Neural progenitor cell (in vitro differentiated cells): ENCODE data around the gene REELD1. TPM values are rescaled to one million over a fixed set of nuclear protein-coding genes. Genes with fewer than 3 reads are reported as not detected.

Experiments used
- DNase-seq: peaks from one replicate; pipeline ENCODE4 v3.0.0-alpha.2; 2016; ENCODE audit warnings: low spot score
- H2AFZ ChIP-seq: fragments of 200-600 bp; sonication (generic); replicated peaks from 2 replicates; pipeline ENCODE4 v1.6.1; 2016; ENCODE audit warnings: antibody characterized with exemption
- H3F3A ChIP-seq: fragments of 200-600 bp; sonication (generic); 2 replicates; pipeline ENCODE4 v1.6.1; 2016; ENCODE audit warnings: antibody characterized with exemption, low read depth
- H3K27ac ChIP-seq: fragments of 200-600 bp; sonication (generic); 2 replicates; pipeline ENCODE4 v1.5.1; 2016; ENCODE audit warnings: mild to moderate bottlenecking
- H3K27me3 ChIP-seq: fragments of 200-600 bp; sonication (generic); 2 replicates; pipeline ENCODE4 v1.6.1; 2016; ENCODE audit warnings: mild to moderate bottlenecking, moderate library complexity
- H3K36me3 ChIP-seq: fragments of 200-600 bp; sonication (generic); 2 replicates; pipeline ENCODE4 v1.5.1; 2016
- H3K4me1 ChIP-seq: fragments of 200-600 bp; sonication (generic); 2 replicates; pipeline ENCODE4 v1.6.1; 2016; ENCODE audit warnings: mixed run types
- H3K4me2 ChIP-seq: fragments of 200-600 bp; sonication (generic); 2 replicates; pipeline ENCODE4 v1.6.1; 2016
- H3K4me3 ChIP-seq: fragments of 200-600 bp; sonication (generic); 2 replicates; pipeline ENCODE4 v1.5.1; 2016
- H3K79me2 ChIP-seq: fragments of 200-600 bp; sonication (generic); 2 replicates; pipeline ENCODE4 v1.6.1; 2016; ENCODE audit warnings: low read depth
- H3K9ac ChIP-seq: fragments of 200-600 bp; sonication (generic); 2 replicates; pipeline ENCODE4 v1.6.1; 2016
- H3K9me3 ChIP-seq: fragments of 200-600 bp; sonication (generic); 2 replicates; pipeline ENCODE4 v1.5.1; 2016; ENCODE audit warnings: low read depth
- H4K20me1 ChIP-seq: fragments of 200-600 bp; sonication (generic); 2 replicates; pipeline ENCODE4 v1.6.1; 2016; ENCODE audit warnings: low read depth
- H3K27ac Mint-ChIP-seq: 3 replicates; pipeline ENCODE4 v1.8.0; 2021; ENCODE audit warnings: mixed read lengths
- H3K27me3 Mint-ChIP-seq: 2 replicates; pipeline ENCODE4 v1.8.0; 2022; ENCODE audit warnings: low read depth, mild to moderate bottlenecking, inconsistent platforms, moderate library complexity, mixed read lengths; ENCODE audit not compliant: insufficient read depth
- H3K36me3 Mint-ChIP-seq: 3 replicates; pipeline ENCODE4 v1.8.0; 2021; ENCODE audit warnings: mixed read lengths
- H3K4me1 Mint-ChIP-seq: 3 replicates; pipeline ENCODE4 v1.8.0; 2021; ENCODE audit warnings: mixed read lengths
- H3K4me3 Mint-ChIP-seq: 3 replicates; pipeline ENCODE4 v1.8.0; 2021; ENCODE audit warnings: mild to moderate bottlenecking, moderate library complexity, mixed read lengths
- H3K9me3 Mint-ChIP-seq: 3 replicates; pipeline ENCODE4 v1.8.0; 2020; ENCODE audit warnings: mixed read lengths
- EZH2 ChIP-seq: fragments of 200-600 bp; sonication (generic); IDR thresholded peaks from 2 replicates; pipeline ENCODE4 v1.6.1; 2017; ENCODE audit warnings: antibody characterized with exemption, mild to moderate bottlenecking, moderate library complexity
- EZH2phosphoT487 ChIP-seq: fragments of 200-600 bp; sonication (generic); IDR thresholded peaks from 2 replicates; pipeline ENCODE4 v1.6.1; 2017; ENCODE audit warnings: antibody characterized with exemption
- total RNA-seq: library from RNA; depleted of rRNA; stranded (reverse); fragments of >200 nt; gene quantifications from 2 replicates; pipeline ENCODE4 v1.2.3, GENCODE V29; 2015; ENCODE audit warnings: low replicate concordance
- TF ChIP-seq, protein P1 (sequence below): fragments of 200-600 bp; sonication (generic); IDR thresholded peaks from 2 replicates; pipeline ENCODE4 v1.5.1; 2017; ENCODE audit warnings: antibody characterized with exemption, mild to moderate bottlenecking

The REELD1 gene
- total RNA-seq, 1 donor from 2014 or later = not detected

- DNase-seq = no peak
- no peaks in the 10 kb centered on the region for H3F3A ChIP-seq
- no peaks in the 10 kb centered on the region for H3K27me3 ChIP-seq
- H3K27ac ChIP-seq = no peak overlapping the region
- Mint-ChIP-seq H3K27me3 (no peaks in the 10 kb centered on the region), H3K4me1 (no peaks in the 10 kb centered on the region), H3K36me3 (no peaks in the 10 kb centered on the region), H3K27ac (no peak overlapping the region), H3K4me3 (no peak overlapping the region), H3K9me3 (no peaks in the 10 kb centered on the region)
- H3K4me1 ChIP-seq = no peaks in the 10 kb centered on the region
- H3K9me3 ChIP-seq = no peaks in the 10 kb centered on the region
- H2AFZ ChIP-seq = no peak overlapping the region
- H3K9ac ChIP-seq = no peak overlapping the region
- H3K36me3 ChIP-seq = no peaks in the 10 kb centered on the region
- H3K4me3 ChIP-seq = no peak overlapping the region
- TF ChIP-seq EZH2 = no peak
- TF ChIP-seq, protein P1, sequence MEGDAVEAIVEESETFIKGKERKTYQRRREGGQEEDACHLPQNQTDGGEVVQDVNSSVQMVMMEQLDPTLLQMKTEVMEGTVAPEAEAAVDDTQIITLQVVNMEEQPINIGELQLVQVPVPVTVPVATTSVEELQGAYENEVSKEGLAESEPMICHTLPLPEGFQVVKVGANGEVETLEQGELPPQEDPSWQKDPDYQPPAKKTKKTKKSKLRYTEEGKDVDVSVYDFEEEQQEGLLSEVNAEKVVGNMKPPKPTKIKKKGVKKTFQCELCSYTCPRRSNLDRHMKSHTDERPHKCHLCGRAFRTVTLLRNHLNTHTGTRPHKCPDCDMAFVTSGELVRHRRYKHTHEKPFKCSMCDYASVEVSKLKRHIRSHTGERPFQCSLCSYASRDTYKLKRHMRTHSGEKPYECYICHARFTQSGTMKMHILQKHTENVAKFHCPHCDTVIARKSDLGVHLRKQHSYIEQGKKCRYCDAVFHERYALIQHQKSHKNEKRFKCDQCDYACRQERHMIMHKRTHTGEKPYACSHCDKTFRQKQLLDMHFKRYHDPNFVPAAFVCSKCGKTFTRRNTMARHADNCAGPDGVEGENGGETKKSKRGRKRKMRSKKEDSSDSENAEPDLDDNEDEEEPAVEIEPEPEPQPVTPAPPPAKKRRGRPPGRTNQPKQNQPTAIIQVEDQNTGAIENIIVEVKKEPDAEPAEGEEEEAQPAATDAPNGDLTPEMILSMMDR = no peak
- TF ChIP-seq EZH2phosphoT487 = no peak
- H3K79me2 ChIP-seq = no peaks in the 10 kb centered on the region
- H3K4me2 ChIP-seq = no peak overlapping the region
- no peaks in the 10 kb centered on the region for H4K20me1 ChIP-seq
These were observed 2.9 kb upstream of the REELD1 start for GRCh38 chr4:146211440-146211839.

GRCh38 chr4:146212781-146213180, 1.6 kb upstream of the REELD1 start:
- Histone ChIP-seq H3K27ac (no peak overlapping the region), H3K4me1 (no peaks in the 10 kb centered on the region), H3K27me3 (no peaks in the 10 kb centered on the region), H3K4me2 (no peak overlapping the region), H3K9ac (no peak overlapping the region), H2AFZ (no peak overlapping the region), H3K4me3 (no peak overlapping the region), H3K79me2 (no peaks in the 10 kb centered on the region), H4K20me1 (no peaks in the 10 kb centered on the region), H3K36me3 (no peaks in the 10 kb centered on the region), H3K9me3 (no peaks in the 10 kb centered on the region), H3F3A (no peaks in the 10 kb centered on the region)
- Mint-ChIP-seq H3K9me3 (no peaks in the 10 kb centered on the region), H3K27ac (no peak overlapping the region), H3K4me3 (no peak overlapping the region), H3K4me1 (no peaks in the 10 kb centered on the region), H3K36me3 (no peaks in the 10 kb centered on the region), H3K27me3 (no peaks in the 10 kb centered on the region)
- TF ChIP-seq EZH2phosphoT487 (no peak), EZH2 (no peak)
- TF ChIP-seq, protein P1 = no peak
- DNase-seq = no peak

DNA sequence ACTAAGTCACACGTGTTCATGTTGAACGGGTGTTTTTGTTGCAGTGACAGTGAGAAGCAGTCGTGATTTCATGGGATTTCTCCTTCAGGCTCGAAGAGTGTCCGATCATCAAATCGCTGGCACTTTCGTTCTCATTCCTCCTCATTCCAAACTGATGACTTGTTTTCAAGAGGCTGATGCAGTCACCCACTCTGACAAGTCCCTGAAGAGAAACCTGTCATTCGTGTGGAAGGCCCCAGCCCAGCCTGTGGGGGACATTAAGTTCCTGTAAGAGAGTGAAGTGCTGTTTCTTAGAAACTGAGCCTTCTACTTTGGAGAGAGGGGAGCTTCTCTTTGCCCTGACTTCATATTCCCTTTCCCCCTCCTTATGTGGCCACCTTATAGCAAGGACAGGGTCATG, 8.0 kb downstream of the REELD1 start:
- Mint-ChIP-seq H3K4me1 (peaks cover 4% of the 10 kb centered on the region), H3K27ac (no peak overlapping the region), H3K9me3 (no peaks in the 10 kb centered on the region), H3K27me3 (no peaks in the 10 kb centered on the region), H3K4me3 (no peak overlapping the region), H3K36me3 (no peaks in the 10 kb centered on the region)
- Histone ChIP-seq H2AFZ (no peak overlapping the region), H3K4me1 (peaks cover 5% of the 10 kb centered on the region), H3K4me3 (no peak overlapping the region), H3K9ac (no peak overlapping the region), H3K27me3 (no peaks in the 10 kb centered on the region), H3K36me3 (no peaks in the 10 kb centered on the region), H3K4me2 (no peak overlapping the region), H3K27ac (no peak overlapping the region), H3K9me3 (no peaks in the 10 kb centered on the region), H3F3A (no peaks in the 10 kb centered on the region), H4K20me1 (no peaks in the 10 kb centered on the region), H3K79me2 (no peaks in the 10 kb centered on the region)
- DNase-seq = no peak
- TF ChIP-seq EZH2 (no peak), EZH2phosphoT487 (no peak)
- TF ChIP-seq, protein P1 = no peak
